ENCODE measurements around the gene CIC. TPM values are rescaled to one million over a fixed set of nuclear protein-coding genes. Genes with fewer than 3 reads are reported as not detected.

CIC gene
- total and polyA plus RNA-seq, 9 of the 15 experiments (the other 6 are each of a cell fraction or from before 2014, with no cell fraction given) = 0.07 to 44.7 (median 8.6) TPM

- TF ChIP-seq SFPQ (IDR thresholded peaks at IDR 0.05; ENCODE audit: low read depth, low read length) (no peak), ZNF780A (CRISPR knock-in tag; IDR thresholded peaks at IDR 0.05) (no peak), POLR3G (IDR thresholded peaks at IDR 0.05; ENCODE audit: extremely low read depth, insufficient read length, insufficient replicate concordance) (no peak), POU5F1 (IDR thresholded peaks at IDR 0.05; ENCODE audit: borderline replicate concordance, low read depth, low read length, partially characterized antibody) (no peak), KLF6 (CRISPR knock-in tag; IDR thresholded peaks at IDR 0.05; ENCODE audit: borderline replicate concordance) (no peak), NR4A1 (CRISPR knock-in tag; IDR thresholded peaks at IDR 0.05) (no peak), NR4A1 (tag; IDR thresholded peaks at IDR 0.05) (no peak), ZC3H11A (IDR thresholded peaks at IDR 0.05; ENCODE audit: low read depth, low read length) (no peak), NCOA6 (IDR thresholded peaks at IDR 0.05) (no peak), TEAD2 (tag; IDR thresholded peaks at IDR 0.05) (no peak)
Observed at GRCh38 chr19:42276821-42277220, 7.8 kb downstream of the CIC start (continued).
